GM21367 (cell line): ENCODE data around the gene SERPINE3.

Experiments
- ATAC-seq: cut with Tn5 transposase; IDR thresholded peaks from one replicate; pipeline ENCODE4 v1.9.1; 2021; ENCODE audit not compliant: unreplicated experiment

Gene SERPINE3

DNA sequence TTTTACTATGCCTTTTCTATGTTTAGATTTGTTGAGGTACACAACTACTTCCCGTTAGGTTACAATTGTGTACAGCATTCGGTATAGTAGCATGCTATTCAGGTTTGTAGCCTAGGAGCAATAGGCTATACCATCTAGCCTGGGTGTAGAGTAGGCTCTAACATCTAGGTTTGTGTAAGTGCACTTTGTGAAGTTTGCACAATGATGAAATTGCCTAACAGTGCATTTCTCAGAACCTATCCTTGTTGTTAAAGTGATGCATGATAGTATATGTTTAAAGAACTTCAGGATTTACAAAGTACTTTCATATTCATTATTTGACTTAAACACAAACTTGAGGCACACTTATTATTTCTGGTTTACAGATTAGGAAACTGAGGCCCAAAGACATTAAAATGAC lies 11.5 kb upstream of the SERPINE3 start:
- no peak for ATAC-seq

DNA sequence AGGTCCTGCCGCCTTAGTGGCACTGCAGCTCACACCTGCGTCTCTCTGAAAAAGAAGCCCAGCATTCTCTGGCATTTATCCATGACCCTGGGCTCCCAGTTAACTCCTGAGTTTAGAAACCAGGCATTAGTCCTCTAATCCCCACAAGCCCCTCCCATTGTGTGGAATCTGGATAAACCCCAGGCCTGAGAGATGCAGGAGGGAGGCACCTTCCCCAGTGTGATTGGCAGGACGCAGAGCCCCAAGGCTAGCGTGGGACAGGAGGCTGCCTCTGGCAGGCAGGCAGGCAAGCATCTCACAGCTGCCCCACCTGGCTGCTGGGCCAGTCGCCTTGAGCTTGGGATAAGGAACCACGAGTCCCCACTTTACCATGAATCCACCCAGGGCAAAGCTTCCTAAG lies 11.0 kb upstream of the SERPINE3 start:
- no peak for ATAC-seq

DNA sequence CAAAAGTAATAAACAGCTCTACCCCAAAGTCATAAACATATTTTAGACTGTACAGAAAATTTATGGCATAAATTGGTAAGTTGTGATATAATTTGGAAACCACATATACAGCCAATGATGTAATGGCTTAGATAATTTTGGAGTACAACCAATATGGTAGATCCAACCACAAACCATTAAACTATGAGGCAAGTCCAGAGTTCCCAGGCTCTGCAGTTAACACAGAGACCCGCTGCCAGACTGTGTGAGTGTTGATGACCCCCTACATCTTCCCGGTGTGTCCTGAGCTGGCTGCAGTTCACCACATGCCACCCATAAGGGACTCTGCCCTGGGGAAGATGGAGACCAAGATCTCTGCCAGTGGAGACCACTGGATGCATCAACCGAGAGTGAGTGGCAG lies 9.9 kb upstream of the SERPINE3 start:
- ATAC-seq: no peak

DNA sequence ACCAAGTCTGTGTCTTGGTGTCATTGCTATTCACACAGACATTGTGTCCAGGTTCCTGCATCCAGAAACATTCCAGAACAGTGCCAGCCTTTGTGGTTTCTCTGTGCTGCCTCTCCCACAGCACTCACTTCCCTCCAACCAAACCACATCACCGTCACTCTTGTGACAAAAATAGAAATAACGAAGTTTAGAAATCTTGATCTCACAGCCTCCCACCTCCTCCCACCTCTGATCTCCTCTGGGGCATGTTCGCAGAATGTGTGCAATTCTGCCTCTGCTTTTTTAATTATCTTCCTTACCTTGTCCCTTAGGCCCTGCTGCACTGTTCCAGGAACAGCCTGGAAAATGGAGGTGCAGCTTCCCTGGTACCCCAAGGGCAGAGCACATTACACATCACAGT lies 8.7 kb upstream of the SERPINE3 start:
- ATAC-seq: no peak

DNA sequence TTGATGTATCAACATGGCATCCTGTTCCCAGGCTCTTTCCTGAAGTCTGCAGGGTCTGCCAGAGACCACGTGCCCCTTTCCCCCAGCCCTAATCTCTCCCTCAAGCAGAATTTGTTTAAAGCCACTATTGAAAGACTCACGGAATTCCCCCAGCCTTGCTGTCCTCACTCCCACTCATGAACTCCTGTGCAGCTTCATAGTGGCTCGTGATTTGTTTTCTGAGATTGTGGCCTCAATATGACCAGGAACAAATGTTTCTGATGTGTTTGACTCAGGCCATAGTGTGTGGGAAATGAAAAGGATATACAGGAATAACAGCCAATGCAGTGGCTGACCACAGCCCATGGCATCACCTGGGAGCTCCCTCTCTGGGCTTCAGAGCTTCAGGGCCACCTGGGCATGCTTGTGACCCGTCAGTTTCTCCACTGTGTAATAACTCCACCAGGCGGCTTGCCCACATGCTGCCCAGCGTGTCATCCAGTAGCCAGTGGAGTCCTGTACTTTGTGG lies 8.1 kb upstream of the SERPINE3 start:
- ATAC-seq: peak; percentile 46

DNA sequence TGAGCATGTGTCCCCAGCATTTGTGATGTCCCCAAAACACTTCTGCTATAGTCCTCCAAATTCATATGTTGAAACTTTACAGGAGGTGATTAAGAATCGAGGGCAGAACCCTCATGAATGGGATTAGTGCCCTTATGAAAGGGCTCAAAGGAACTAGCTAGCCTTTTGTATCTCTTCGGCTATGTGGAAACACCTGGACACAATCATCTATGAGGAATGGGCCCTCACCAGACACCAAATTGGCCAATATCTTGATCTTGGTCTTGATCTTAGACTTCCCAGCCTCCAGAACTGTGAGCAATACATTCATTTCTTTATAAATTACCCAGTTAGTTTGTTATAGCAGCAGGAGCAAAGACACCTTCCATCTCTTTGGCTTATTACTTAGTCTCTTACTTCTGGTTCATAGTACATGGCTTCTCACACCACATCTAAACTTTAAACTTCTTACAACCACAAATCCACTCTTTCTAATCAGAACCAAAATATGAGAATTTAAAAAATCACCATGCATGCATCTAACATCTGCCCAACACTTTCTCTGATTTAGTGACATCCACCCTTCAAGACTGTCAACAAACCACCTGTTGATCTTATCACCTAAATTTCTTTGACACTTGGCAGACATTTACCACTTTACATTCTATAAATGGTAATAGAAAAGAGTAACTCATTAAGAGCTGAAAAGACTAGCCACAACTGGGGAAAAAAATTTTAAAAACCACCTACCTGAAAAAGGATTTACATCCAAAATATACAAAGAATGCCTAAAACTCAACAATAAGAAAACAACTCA lies 6.7 kb upstream of the SERPINE3 start:
- ATAC-seq: no peak

DNA sequence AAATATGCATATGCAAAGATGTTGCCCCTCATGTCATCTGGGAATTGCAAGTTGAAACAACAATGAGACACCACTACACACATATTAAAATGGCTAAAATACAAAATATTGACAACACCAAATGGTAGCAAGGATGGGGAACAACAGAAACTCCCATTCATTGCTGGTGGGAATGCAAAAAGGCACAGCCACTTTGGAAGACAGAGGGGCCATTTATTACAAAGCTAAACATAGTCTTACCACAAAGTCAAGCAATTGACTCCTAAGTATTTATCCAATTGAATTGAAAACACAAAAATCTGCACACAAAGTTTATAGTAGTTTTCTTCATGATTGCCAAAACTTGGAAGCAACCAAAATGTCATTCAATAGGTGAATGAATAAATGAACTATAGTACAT lies 6.1 kb upstream of the SERPINE3 start:
- ATAC-seq: no peak

DNA sequence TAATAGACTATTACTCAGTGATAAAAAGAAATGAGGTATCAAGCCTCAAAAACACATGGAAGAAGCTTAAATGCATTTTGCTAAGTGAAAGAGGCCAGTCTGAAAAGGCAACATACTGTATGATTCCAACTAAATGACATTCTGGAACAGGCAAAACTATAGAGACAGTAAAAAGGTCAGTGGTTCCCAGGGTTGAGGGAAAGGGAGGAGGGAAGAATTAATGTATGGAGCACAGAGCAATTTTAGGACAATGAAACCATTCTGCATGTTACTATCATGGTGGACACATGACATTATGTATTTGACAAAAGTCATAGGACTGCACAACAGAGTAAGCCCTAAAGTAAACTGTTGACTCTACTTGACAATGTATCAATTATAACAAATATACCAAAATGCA lies 5.7 kb upstream of the SERPINE3 start:
- ATAC-seq: no peak

DNA sequence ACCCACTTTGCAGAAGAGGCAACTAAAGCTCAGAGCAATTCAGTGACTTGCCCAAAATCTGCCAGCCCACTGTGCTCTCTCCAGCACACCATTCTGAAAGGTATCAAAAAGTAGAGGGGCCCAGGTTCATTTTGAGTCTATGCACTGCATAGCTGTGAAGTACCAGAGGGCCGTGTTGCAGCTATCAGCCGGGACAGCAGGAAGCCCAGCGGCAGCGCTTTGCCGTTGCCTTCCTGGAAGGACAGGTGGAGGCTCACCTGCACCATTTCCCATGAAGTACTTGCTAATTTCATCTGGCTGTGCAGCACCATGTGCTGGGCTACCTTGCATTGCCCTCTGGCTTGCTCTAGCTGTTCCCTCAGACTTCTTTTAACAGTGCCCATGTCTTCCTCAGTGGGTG lies 2.7 kb upstream of the SERPINE3 start:
- no peak for ATAC-seq

DNA sequence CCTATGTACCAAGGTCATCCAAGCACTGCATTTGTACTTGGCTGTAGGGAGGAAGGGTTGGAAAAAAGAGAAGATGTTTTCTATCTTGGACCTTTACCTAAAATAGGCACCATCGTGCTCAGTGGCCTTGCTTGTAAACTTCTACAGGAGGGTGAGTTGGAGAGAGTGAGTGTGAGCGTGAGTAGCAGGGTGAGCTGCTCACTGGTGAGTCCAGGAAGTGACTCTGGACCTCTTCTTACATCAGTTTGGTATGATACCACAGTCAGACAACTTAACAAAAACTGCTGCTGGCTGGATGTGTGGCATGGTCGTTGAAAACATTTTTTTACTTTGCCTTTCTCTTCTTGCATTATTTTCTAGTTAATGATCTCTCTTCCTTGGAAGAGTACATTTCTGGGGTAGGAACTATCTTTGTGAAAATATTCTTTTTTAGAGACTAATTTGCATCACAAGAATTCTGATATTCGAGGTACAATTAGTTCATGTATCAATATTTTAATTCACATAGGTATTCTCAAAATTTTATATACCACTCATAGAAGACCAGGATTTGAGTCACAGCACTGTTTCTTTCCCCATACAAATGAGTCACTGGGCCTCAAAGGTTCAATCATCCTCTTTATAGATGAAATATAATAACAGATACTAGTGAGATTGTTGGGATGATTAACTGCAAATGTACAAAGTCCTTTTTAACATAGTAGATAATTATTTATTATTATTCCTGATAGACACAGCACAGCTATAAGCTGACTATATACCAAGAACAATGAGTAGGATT lies 651 bp downstream of the SERPINE3 start:
- ATAC-seq: no peak

DNA sequence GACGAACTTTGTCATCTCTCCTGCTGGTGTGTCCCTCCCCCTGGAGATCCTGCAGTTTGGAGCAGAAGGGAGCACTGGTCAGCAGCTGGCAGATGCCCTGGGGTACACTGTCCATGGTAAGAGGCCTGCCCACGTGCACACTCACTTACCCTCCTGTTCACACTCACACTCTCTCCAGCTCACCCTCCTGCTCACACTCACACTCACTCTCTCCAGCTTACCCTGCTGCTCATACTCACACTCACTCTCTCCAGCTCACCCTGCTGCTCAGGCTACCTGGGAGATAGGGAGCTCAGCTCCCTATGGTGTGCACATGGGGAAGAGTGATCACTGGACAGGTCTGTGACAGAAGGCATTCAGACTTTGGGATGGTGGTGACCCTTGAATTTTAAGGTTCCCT lies 1.7 kb downstream of the SERPINE3 start:
- ATAC-seq: no peak

DNA sequence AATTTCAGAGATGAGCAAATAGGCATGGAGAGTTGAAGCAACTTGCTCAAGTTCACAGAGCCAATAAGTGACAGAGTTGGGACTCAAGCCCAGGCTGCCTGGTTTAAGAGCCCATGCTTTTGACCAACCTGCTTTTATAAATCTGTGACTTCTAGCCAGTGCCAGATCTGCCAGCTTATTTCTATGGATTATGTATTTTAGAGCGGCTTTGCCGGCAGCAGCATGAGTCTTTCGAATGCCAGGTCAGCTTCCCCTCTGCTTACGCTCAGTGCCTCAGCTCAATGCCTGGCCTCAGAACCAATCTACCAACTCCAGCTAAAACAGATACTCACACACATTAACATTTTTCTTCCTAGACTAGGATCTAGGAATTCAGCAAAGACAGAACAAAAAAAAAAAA lies 2.3 kb downstream of the SERPINE3 start:
- ATAC-seq: no peak

DNA sequence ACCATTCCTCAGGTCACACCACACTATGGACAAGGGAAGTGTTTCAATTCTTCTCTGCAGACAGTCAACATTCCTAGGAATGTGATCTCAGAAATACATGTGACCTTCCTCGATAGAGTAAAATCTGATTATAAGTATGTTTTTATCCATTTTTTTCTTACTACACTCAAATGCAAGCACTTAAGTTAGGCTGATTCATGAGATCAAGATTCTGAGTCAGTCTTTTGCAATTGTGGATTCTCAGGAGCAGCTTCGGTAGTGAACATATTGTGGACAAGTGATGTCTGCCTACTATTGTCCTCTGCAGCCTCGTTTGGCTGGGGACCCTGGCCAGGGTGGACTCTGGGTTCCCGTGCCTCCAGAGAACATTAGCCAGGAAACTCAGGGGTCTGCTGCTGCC lies 3.2 kb downstream of the SERPINE3 start:
- no peak for ATAC-seq

DNA sequence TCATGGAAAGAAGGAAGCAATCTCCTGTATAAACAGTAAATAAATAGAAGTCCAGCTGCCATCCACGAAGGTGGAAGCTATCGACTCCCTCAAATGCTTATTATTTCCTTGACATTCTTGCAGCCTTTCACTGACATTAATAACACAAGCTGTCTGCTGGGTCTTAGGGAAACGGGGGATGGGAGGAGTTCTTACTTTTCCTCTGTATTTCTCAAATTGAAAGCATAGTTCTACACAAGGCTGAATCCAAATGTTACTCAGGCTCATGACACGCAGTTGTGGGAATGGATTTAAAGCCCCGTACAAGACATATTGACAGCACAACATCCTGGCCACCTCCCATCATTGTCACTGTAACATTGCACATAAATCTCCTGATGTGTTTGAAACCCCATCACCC lies 4.0 kb downstream of the SERPINE3 start:
- ATAC-seq: no peak

DNA sequence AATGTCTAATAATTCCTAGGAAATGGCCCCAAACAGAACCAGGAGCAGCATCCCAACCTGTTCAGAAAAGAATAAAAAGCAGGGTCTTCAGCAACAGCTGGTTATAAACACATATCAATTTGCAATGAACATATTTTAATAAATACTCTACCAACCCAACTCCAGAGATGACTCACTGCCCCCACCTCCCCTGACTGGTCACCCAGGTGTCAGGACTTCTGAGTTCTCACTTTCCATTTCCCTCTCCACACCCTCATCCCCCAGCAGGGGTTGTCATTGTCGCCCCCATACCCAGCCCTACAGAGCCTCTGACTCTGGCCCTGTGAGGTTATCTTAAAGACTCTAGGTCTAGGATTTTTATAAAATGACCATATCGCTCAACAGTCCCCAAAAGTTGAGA lies 6.9 kb downstream of the SERPINE3 start:
- no peak for ATAC-seq

DNA sequence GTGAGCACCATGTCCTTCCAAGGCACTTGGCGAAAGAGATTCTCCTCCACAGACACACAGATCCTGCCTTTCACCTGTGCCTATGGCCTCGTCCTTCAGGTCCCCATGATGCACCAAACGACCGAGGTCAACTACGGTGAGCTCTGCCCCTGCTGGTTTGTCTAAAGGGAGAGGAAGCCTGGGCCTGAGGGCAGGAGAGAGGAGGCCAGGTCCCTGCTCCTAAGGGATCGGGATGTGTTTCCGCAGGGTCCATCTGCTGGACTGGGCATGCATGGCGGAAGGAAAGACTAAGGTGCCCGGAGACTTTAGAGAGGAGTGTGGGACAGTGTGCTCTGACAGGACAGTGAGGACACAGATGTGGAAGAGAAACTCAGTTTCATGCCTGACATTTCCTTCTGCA lies 7.6 kb downstream of the SERPINE3 start:
- no peak for ATAC-seq

DNA sequence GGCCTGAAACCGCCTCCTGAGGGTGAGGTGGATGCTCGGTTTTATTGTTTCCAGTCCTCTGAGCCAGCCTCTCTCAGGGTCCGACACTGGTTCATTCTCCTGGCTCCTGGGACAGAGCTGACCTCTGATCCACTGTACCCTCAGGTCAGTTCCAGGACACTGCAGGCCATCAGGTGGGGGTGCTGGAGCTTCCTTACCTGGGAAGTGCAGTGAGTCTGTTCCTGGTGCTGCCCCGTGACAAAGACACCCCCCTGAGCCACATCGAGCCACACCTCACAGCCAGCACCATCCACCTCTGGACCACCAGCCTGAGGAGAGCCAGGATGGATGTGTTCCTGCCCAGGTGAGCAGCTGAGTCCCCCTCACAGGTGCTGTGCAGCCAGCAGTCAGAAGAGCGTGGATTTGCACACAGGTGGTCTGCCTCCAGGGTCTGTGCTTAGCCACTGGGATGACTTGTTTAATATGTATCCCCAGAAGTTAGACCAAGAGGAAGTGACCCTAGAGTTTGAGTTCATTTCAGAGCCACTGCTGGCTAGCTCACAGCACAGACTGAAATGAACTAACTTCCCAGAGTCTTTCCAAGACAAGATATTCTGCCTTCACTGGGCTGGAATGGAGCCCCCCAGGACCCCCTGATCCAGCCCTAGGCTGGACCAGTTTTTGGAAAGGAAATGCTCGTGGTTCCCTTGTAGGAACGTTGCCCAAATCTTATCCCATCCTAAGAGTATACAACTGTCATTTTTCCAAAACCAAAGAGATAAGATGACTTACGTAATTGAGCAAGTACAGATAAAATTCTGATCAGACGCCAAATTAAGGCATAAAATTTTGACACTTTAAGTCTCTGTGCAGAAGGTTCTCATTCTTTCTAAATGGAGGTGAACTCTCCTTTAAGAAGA lies 8.8 kb downstream of the SERPINE3 start:
- no peak for ATAC-seq

DNA sequence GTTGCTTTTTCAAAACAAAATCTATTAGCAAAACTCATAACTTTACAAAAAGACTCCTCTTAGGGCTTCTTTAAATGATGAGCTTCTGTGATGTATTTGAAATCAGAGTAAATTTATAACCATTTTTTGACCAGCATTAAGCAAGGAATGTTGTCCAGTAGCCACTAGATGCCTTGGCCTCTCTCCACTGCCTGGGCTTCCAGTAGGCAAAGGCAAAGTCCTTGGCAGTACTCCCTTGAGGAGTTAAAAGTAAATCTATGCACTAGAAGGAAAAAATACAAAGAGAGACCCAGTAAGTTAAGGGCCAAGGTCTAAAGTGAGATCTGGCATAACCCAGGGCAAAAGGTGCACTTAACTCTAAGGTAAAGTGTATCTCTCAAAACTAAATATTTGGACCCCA lies 9.5 kb downstream of the SERPINE3 start:
- ATAC-seq: no peak

DNA sequence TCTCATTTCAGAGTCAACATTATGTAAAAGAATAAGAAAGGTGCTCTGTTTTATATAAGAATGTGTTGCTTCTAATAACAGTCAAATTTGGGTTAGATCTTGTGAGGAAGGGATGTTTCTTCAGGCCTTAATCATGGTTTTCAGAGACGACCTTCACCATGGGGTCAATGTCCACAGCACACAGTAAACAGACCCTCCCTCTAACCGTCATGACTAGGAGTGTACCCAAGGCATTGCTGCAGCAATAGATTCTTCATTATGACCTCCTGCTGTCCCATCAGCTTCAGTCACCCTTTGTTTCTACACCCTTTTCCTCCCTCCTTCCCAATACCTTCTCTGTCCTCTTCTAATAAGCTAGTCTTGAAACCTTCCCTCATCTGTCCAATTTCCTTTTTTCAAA lies 15.7 kb downstream of the SERPINE3 start:
- ATAC-seq: no peak

DNA sequence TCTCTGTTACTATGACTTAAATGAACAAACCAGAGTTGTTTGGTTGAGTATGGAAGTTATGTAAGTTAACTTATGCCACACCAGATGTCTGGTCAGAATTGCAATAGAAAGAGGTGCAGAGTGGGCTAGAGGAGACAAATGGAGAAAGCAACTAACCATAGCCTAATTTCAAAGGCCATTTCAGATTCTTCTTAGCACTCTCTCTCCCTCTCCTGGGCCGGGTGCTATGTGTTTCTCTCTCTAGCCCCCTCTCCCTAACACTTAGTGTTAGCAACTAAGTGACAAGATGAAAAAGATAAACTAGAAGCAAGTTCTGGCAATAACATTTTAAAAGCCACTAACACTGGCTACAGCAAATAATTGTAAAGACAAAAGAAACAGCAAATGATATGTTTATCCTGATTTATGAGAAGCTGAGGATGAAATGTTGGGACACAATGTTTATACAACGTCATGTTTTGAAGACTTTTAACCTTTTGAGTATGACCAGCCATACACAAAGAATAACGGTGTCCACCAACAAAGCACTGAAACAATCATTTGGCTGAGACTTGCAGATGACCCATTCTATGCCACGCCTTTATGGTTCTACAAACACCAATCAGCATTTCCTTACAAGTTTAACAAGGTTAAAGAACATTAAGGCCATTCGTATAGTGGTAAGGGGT lies 18.6 kb downstream of the SERPINE3 start:
- ATAC-seq: no peak

DNA sequence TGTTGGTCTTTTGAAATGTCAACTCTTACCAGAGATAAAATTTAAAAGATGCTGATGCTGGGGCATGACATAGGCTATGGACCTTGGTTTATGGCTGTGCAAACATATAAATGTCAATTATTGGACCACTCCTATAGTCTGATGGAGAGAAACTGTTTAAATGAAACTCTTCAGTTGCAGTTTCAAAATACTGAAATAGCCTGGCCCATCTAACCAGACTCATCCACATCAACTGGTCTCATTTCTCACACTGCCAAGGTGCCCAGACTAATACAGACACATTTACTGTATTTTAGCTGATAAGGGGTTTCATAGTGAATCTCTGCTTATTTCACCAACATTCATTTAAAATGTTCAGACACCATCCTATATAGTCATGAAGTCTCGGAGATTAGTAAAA lies 19.9 kb downstream of the SERPINE3 start:
- ATAC-seq: no peak
